Islet of Langerhans (tissue), 1 donor: ENCODE measurements around the gene FAR1.
"Not testable (repeated sequence)": the region's sequence is repeated elsewhere in the genome, so short reads cannot be mapped to it uniquely, and the experiment has no call there.

Source experiments
- FAIRE-seq: peaks from one replicate; lab custom pipeline; 2011; peaks lifted over from hg19 to GRCh38; lab: Jason Lieb, UNC

Gene FAR1

GRCh38 chr11:13668102-13668956, at the start of gene FAR1:
FAR1 (plus strand) TSS chr11:13668668; CDS start chr11:13694766, 26,098 bp downstream.
- FAIRE-seq: peak; percentile 97

GRCh38 chr11:13620063-13620462, 48.4 kb upstream of the FAR1 start:
- FAIRE-seq: no peak

GRCh38 chr11:13626818-13627217, 41.6 kb upstream of the FAR1 start:
- FAIRE-seq: not testable (repeated sequence)

GRCh38 chr11:13628634-13629033, 39.8 kb upstream of the FAR1 start:
- not testable (repeated sequence) for FAIRE-seq

- no peak for FAIRE-seq
These were observed 38.7 kb upstream of the FAR1 start for GRCh38 chr11:13629779-13630178.

GRCh38 chr11:13635290-13635689, 33.2 kb upstream of the FAR1 start:
- FAIRE-seq: no peak

GRCh38 chr11:13635804-13636203, 32.7 kb upstream of the FAR1 start:
- no peak for FAIRE-seq

- no peak for FAIRE-seq
These were observed 31.1 kb upstream of the FAR1 start for GRCh38 chr11:13637125-13638069.

- no peak for FAIRE-seq
These were observed 30.0 kb upstream of the FAR1 start for GRCh38 chr11:13638422-13638821.

GRCh38 chr11:13644997-13645687, 23.3 kb upstream of the FAR1 start:
- FAIRE-seq: no peak

GRCh38 chr11:13647391-13647790, 21.1 kb upstream of the FAR1 start:
- no peak for FAIRE-seq

- no peak for FAIRE-seq
These were observed 18.8 kb upstream of the FAR1 start for GRCh38 chr11:13649619-13650018.

- FAIRE-seq: not testable (repeated sequence)
These were observed 17.0 kb upstream of the FAR1 start for GRCh38 chr11:13651515-13651914.

- no peak for FAIRE-seq
These were observed 7.3 kb upstream of the FAR1 start for GRCh38 chr11:13661074-13661623.

GRCh38 chr11:13663631-13664071, 4.8 kb upstream of the FAR1 start:
- FAIRE-seq: no peak

- FAIRE-seq: no peak
These were observed 4.1 kb upstream of the FAR1 start for GRCh38 chr11:13664351-13664750.

- FAIRE-seq: no peak
These were observed 1.8 kb upstream of the FAR1 start for GRCh38 chr11:13666708-13667107.

GRCh38 chr11:13667245-13667644, 1.2 kb upstream of the FAR1 start:
- FAIRE-seq: no peak

- no peak for FAIRE-seq
These were observed 720 bp upstream of the FAR1 start for GRCh38 chr11:13667795-13668101.

- FAIRE-seq: no peak
These were observed 571 bp downstream of the FAR1 start for GRCh38 chr11:13668957-13669521.

- no peak for FAIRE-seq
These were observed 1.3 kb downstream of the FAR1 start for GRCh38 chr11:13669544-13670488.
